K562 (cell line): ENCODE results near the gene ORMDL1. TPM values are rescaled to one million over a fixed set of nuclear protein-coding genes. Genes with fewer than 3 reads are reported as not detected.

ENCODE experiments used
- ATAC-seq: fragments of 200-7000 bp; cut with Tn5 transposase; 3 replicates; pipeline ENCODE4 v1.9.1; 2020; ENCODE audit warnings: moderate library complexity
- BruUV-seq: library from RNA; stranded (reverse); fragments of 400-500 nt; replicated peaks from 2 replicates; lab custom pipeline; 2021; lab: Mats Ljungman, UMichigan
- CTCF ChIA-PET: fragments of 300-600 bp; formaldehyde crosslinking; extraction: SDS; loops from one replicate; lab custom pipeline; 2021; ENCODE audit warnings: low intra/inter-chr PET ratio; lab: Yijun Ruan, JAX
- POLR2A ChIA-PET: fragments of 300-600, 350-650 bp; sonication (Branson Sonifier 250); formaldehyde crosslinking; extraction: SDS; loops from one replicate; lab custom pipeline; 2021; ENCODE audit warnings: antibody characterized with exemption, inconsistent platforms; lab: Yijun Ruan, JAX
- DNase-seq, 4 experiments: peaks; one replicate each; pipeline versions ENCODE4 v3.0.0 to v3.0.0-alpha.2; 2011 to 2018; ENCODE audit warnings: low spot score in 3 of 4, mixed read lengths in 3 of 4; ENCODE audit errors: extremely low read depth in 1 of 4
- FAIRE-seq: peaks from 2 replicates; lab custom pipeline; 2011; peaks lifted over from hg19 to GRCh38; lab: Jason Lieb, UNC
- H2AFZ ChIP-seq: 2 replicates; pipeline ENCODE4 v1.6.0; 2011; ENCODE audit warnings: low read depth, low read length, control low read depth, inconsistent platforms
- H3K27ac ChIP-seq: fragments of 200-600 bp; 3 replicates; pipeline ENCODE4 v1.8.0; 2011; ENCODE audit warnings: low read depth, mild to moderate bottlenecking, control low read depth, inconsistent platforms, low read length, moderate library complexity, mixed read lengths; ENCODE audit errors: extremely low read depth
- H3K27me3 ChIP-seq, 2 experiments: fragments of 300-600 bp in 1 of 2; 2 replicates in 1 of 2; 3 replicates in 1 of 2; pipeline versions ENCODE4 v1.6.0 to v1.8.0; 2011; ENCODE audit warnings: inconsistent platforms in 2 of 2, low read length in 2 of 2, mild to moderate bottlenecking in 1 of 2, mixed read lengths in 1 of 2, moderate library complexity in 1 of 2; ENCODE audit not compliant: control insufficient read depth in 2 of 2, insufficient read depth in 2 of 2
- H3K36me3 ChIP-seq: fragments of 300-600 bp; 3 replicates; pipeline ENCODE4 v1.8.0; 2011; ENCODE audit warnings: mild to moderate bottlenecking, low read length, inconsistent platforms; ENCODE audit not compliant: control insufficient read depth, insufficient read depth
- H3K4me1 ChIP-seq, 2 experiments: fragments of 200-600 bp in 1 of 2; replicated peaks in 1 of 2; 2 replicates in 1 of 2; 3 replicates in 1 of 2; pipeline versions ENCODE4 v1.5.1 to v1.8.0; 2011; ENCODE audit warnings: inconsistent platforms in 2 of 2, low read length in 2 of 2, mild to moderate bottlenecking in 1 of 2, mixed read lengths in 1 of 2, moderate library complexity in 1 of 2; ENCODE audit not compliant: control insufficient read depth in 2 of 2, insufficient read depth in 2 of 2
- H3K4me2 ChIP-seq: 2 replicates; pipeline ENCODE4 v1.6.1; 2011; ENCODE audit warnings: low read length, control low read depth, inconsistent platforms, mixed read lengths; ENCODE audit not compliant: insufficient read depth
- H3K4me3 ChIP-seq: fragments of 200-600 bp; sonication (generic), shearing (Covaris generic); 2 replicates; pipeline ENCODE4 v1.5.1; 2016; ENCODE audit warnings: control low read depth, inconsistent platforms
- H3K79me2 ChIP-seq: fragments of 200-600 bp; 3 replicates; pipeline ENCODE4 v1.8.0; 2011; ENCODE audit warnings: low read length, inconsistent platforms; ENCODE audit not compliant: control insufficient read depth, insufficient read depth
- H3K9ac ChIP-seq, 2 experiments: 2 replicates each; pipeline versions ENCODE4 v1.6.0 to v1.6.1; 2011; ENCODE audit warnings: low read depth in 2 of 2, low read length in 2 of 2, control low read depth in 1 of 2, inconsistent platforms in 1 of 2, mild to moderate bottlenecking in 1 of 2, mixed read lengths in 1 of 2; ENCODE audit not compliant: insufficient read depth in 1 of 2
- H3K9me1 ChIP-seq: one replicate; pipeline ENCODE4 v1.6.0; 2011; ENCODE audit warnings: inconsistent platforms, mild to moderate bottlenecking, low read length, moderate library complexity; ENCODE audit not compliant: control insufficient read depth, insufficient read depth
- H3K9me3 ChIP-seq: replicated peaks from 2 replicates; pipeline ENCODE4 v1.5.1; 2011; ENCODE audit warnings: low read depth, low read length, inconsistent platforms; ENCODE audit not compliant: control insufficient read depth, insufficient read depth
- H4K20me1 ChIP-seq: replicated peaks from 2 replicates; pipeline ENCODE4 v1.6.1; 2011; ENCODE audit warnings: low read length, inconsistent platforms, mixed read lengths; ENCODE audit not compliant: control insufficient read depth, insufficient read depth
- CBFA2T2 ChIP-seq: fragments of 450-650 bp; conservative IDR thresholded peaks from 2 replicates; pipeline ENCODE4 v1.6.1; 2017; ENCODE audit warnings: mild to moderate bottlenecking
- CEBPG ChIP-seq, 3 experiments: fragments of 200-800 bp in 1 of 3; sonication (Bioruptor generic) in 1 of 3; sonication (generic) in 1 of 3; formaldehyde crosslinking in 1 of 3; IDR thresholded peaks in 2 of 3; conservative IDR thresholded peaks in 1 of 3; 2 replicates each; pipeline versions ENCODE4 v1.6.1 to v1.8.0; 2016 to 2022; ENCODE audit warnings: missing compliant biosample characterization in 2 of 3, missing genetic modification characterization in 2 of 3, mild to moderate bottlenecking in 1 of 3, missing genetic modification reagents in 1 of 3
- FOXJ2 ChIP-seq: fragments of 200-800 bp; sonication (Bioruptor generic); IDR thresholded peaks from 2 replicates; pipeline ENCODE4 v1.6.1; 2016; ENCODE audit warnings: missing genetic modification characterization, missing compliant biosample characterization
- GMEB1 ChIP-seq: fragments of 250-450 bp; sonication (Bioruptor Pico); IDR thresholded peaks from 2 replicates; pipeline ENCODE4 v1.4.0; 2020; ENCODE audit warnings: mild to moderate bottlenecking
- MAFG ChIP-seq: fragments of 450-650 bp; conservative IDR thresholded peaks from 2 replicates; pipeline ENCODE4 v1.6.1; 2016; ENCODE audit warnings: missing genetic modification characterization, missing compliant biosample characterization
- MAFK ChIP-seq: IDR thresholded peaks from 2 replicates; pipeline ENCODE4 v1.6.1; 2011; ENCODE audit warnings: low read length, improper control_type of control experiment
- NFRKB ChIP-seq: fragments of 450-650 bp; IDR thresholded peaks from 2 replicates; pipeline ENCODE4 v1.6.1; 2016; ENCODE audit warnings: low read depth
- POLR2A ChIP-seq: fragments of 450-650 bp; conservative IDR thresholded peaks from 2 replicates; pipeline ENCODE4 v1.6.1; 2016
- RB1 ChIP-seq: fragments of 450-650 bp; IDR thresholded peaks from 2 replicates; pipeline ENCODE4 v1.6.1; 2017; ENCODE audit warnings: low read depth, mild to moderate bottlenecking
- RBM14 ChIP-seq: fragments of 200-400 bp; formaldehyde crosslinking; IDR thresholded peaks from 2 replicates; pipeline ENCODE4 v1.6.1; 2018; ENCODE audit warnings: low read depth, mild to moderate bottlenecking, low read length, moderate library complexity, borderline replicate concordance; ENCODE audit not compliant: insufficient read depth
- TAL1 ChIP-seq: fragments of 450-650 bp; IDR thresholded peaks from 2 replicates; pipeline ENCODE4 v1.6.1; 2016; ENCODE audit warnings: mild to moderate bottlenecking
- TCFL5 ChIP-seq: fragments of 250-450 bp; sonication (Bioruptor Pico); conservative IDR thresholded peaks from 2 replicates; pipeline ENCODE4 v1.6.1; 2021; ENCODE audit warnings: mild to moderate bottlenecking, moderate library complexity, matching md5 sums
- TEAD2 ChIP-seq: fragments of 450-650 bp; IDR thresholded peaks from 2 replicates; pipeline ENCODE4 v1.6.1; 2016; ENCODE audit warnings: missing genetic modification characterization, control low read depth, missing compliant biosample characterization
- THAP7 ChIP-seq: fragments of 250-450 bp; sonication (Bioruptor Pico); IDR thresholded peaks from 2 replicates; pipeline ENCODE4 v1.5.0; 2021
- U2AF2 ChIP-seq: fragments of 200-400 bp; formaldehyde crosslinking; optimal IDR thresholded peaks from 2 replicates; pipeline ENCODE3; 2017; ENCODE audit warnings: low read depth, mild to moderate bottlenecking, low read length
- ZBTB1 ChIP-seq: sonication (generic); formaldehyde crosslinking; IDR thresholded peaks from 2 replicates; pipeline ENCODE4 v1.8.1; 2023; ENCODE audit warnings: missing genetic modification reagents, low read depth, mild to moderate bottlenecking, borderline replicate concordance
- ZFP1 ChIP-seq: fragments of 450-650 bp; formaldehyde crosslinking; IDR thresholded peaks from 2 replicates; pipeline ENCODE4 v1.4.0; 2020; ENCODE audit warnings: mild to moderate bottlenecking, mixed read lengths
- ZNF408 ChIP-seq: fragments of 250-450 bp; sonication (Bioruptor Pico); IDR thresholded peaks from 2 replicates; pipeline ENCODE4 v1.4.0; 2020; ENCODE audit warnings: low read depth, mild to moderate bottlenecking, moderate library complexity
- ZNF589 ChIP-seq: fragments of 200-800 bp; sonication (Bioruptor generic); IDR thresholded peaks from 2 replicates; pipeline ENCODE4 v1.6.1; 2016; ENCODE audit warnings: low read depth, missing genetic modification characterization, missing compliant biosample characterization
- ZNF766 ChIP-seq: fragments of 200-800 bp; sonication (Bioruptor generic); conservative IDR thresholded peaks from 2 replicates; pipeline ENCODE4 v1.6.1; 2016; ENCODE audit warnings: missing genetic modification characterization, missing compliant biosample characterization
- ZNF778 ChIP-seq: fragments of 450-650 bp; formaldehyde crosslinking; IDR thresholded peaks from 2 replicates; pipeline ENCODE4 v1.4.0; 2020; ENCODE audit warnings: mild to moderate bottlenecking, moderate library complexity
- WGBS: fragments of 100-300 bp; shearing (Covaris generic); methylation state at CpG from one replicate; pipeline ENCODE4 v1.1.6; 2016; ENCODE audit warnings: low coverage, mixed read lengths; ENCODE audit not compliant: insufficient coverage; ENCODE audit errors: missing lambda C conversion rate; 5-methylcytosine and 5-hydroxymethylcytosine counted together
- in situ Hi-C: fragments of 300-500 bp; cut with MboI; formaldehyde crosslinking; loops from 4 replicates; pipeline ENCODE4 v1.15.0; 2018; ENCODE audit warnings: inconsistent platforms, mixed read lengths
- intact Hi-C: fragments of 100-400 bp; cut with micrococcal nuclease; formaldehyde crosslinking; loops from 2 replicates; pipeline ENCODE4 v1.14.2; 2022
- polyA plus RNA-seq, 8 experiments: library from polyadenylated mRNA; depleted of rRNA in 4 of 8; stranded (reverse) in 5 of 8; unstranded in 3 of 8; fragments of >200 nt; fragmentation: Nextera tagmentation in 2 of 8; fragmentation: Illumina TruSeq in 1 of 8; extraction: Ambion mirVana in 2 of 8; extraction: Trizol in 1 of 8; gene quantifications; 2 replicates each; pipeline versions ENCODE4 v1.2.1 to v1.2.3, GENCODE V29; 2011 to 2014; ENCODE audit warnings: inconsistent platforms in 1 of 8, missing spikeins in 1 of 8
- total RNA-seq, 7 experiments: library from RNA; depleted of rRNA in 6 of 7; stranded (reverse); fragments of >200 nt in 6 of 7; fragmentation: Illumina TruSeq in 2 of 7; extraction: Trizol in 2 of 7; gene quantifications; 2 replicates each; pipeline versions ENCODE4 v1.2.1 to v1.2.3, GENCODE V29; 2011 to 2021; ENCODE audit warnings: low replicate concordance in 1 of 7

Gene ORMDL1
- total and polyA plus RNA-seq, 9 of the 15 experiments (the other 6 are each of a cell fraction or from before 2014, with no cell fraction given): 35.1 to 74.2 (median 50.0) TPM

GRCh38 chr2:189783451-189783926 lies 650 bp downstream of the ORMDL1 start (continued):
- TF ChIP-seq ZNF589 (CRISPR knock-in tag): 0 out of 2 replicates have a peak, but pooled peaks have one; percentile 42
- TF ChIP-seq FOXJ2 (tag): no peak
- 0 out of 2 replicates have a peak, but pooled peaks have one; percentile 29 for TF ChIP-seq ZBTB1 (CRISPR knock-in tag)
- TF ChIP-seq GMEB1 (CRISPR knock-in tag): no peak
- no peak for TF ChIP-seq ZNF408 (CRISPR knock-in tag)
- TF ChIP-seq RB1: no peak
- no peak for TF ChIP-seq ZNF778 (CRISPR knock-in tag)
- TF ChIP-seq CBFA2T2: no peak
- TF ChIP-seq ZFP1 (CRISPR knock-in tag): no peak

GRCh38 chr2:189782221-189782671 lies 1.9 kb downstream of the ORMDL1 start:
- CTCF ChIA-PET: no interaction called here
- in situ Hi-C loops (no loop called here), intact Hi-C loops (loop anchor here (10.0 kb wide), 1 partner anchor 403 kb away; a partner anchor contains a TSS)
- no TSS peak for BruUV-seq
- DNase-seq (no peak), ATAC-seq (no peak), FAIRE-seq (peak; percentile 55)
- Histone ChIP-seq H4K20me1 (no peaks in the 10 kb centered on the region), H3K27ac (peak overlapping the region; percentile 20; the same call in 1 of the 3 replicates), H3K79me2 (peaks cover 70% of the 10 kb centered on the region), H3K9me1 (no peaks in the 10 kb centered on the region), H3K9ac (peak overlapping the region in 1 of 2 experiments; percentile 84; a peak in 1 of 4 replicates), H3K4me2 (peak overlapping the region; percentile 94), H3K27me3 (no peaks in the 10 kb centered on the region), H3K9me3 (no peaks in the 10 kb centered on the region), H3K4me1 (peaks cover 6 to 10% of the 10 kb centered on the region in 2 experiments; a peak in 3 of 5 replicates), H3K4me3 (peak overlapping the region; percentile 75; the same call in 1 of the 2 replicates), H2AFZ (no peak overlapping the region), H3K36me3 (peaks cover 51% of the 10 kb centered on the region)
- POLR2A ChIA-PET: no interaction called here
- WGBS: 36% methylated on average over 4 of the region's 4 CpGs
- no peak for TF ChIP-seq TCFL5 (CRISPR knock-in tag)
- TF ChIP-seq TEAD2 (tag): no peak
- no peak for TF ChIP-seq ZNF766 (CRISPR knock-in tag)
- peak; percentile 29; the same call in 1 of the 2 replicates for TF ChIP-seq MAFK
- no peak for TF ChIP-seq TAL1
- TF ChIP-seq THAP7 (CRISPR knock-in tag): no peak
- TF ChIP-seq CEBPG (CRISPR knock-in tag; IDR thresholded peaks at IDR 0.05): 0 out of 2 replicates have a peak, but pooled peaks have one; percentile 10
- peak; percentile 37 to 75; a peak in 3 of 4 replicates for TF ChIP-seq CEBPG (tag; conservative IDR thresholded peaks at IDR 0.05 in 1 of 2, IDR thresholded peaks at IDR 0.05 in 1 of 2)
- no peak for TF ChIP-seq NFRKB
- peak; percentile 59 for TF ChIP-seq MAFG (tag)
- TF ChIP-seq RBM14: no peak
- no peak for TF ChIP-seq POLR2A
- TF ChIP-seq U2AF2: no peak
